ENCODE measurements around the gene IL2RG.

Gene IL2RG

DNA sequence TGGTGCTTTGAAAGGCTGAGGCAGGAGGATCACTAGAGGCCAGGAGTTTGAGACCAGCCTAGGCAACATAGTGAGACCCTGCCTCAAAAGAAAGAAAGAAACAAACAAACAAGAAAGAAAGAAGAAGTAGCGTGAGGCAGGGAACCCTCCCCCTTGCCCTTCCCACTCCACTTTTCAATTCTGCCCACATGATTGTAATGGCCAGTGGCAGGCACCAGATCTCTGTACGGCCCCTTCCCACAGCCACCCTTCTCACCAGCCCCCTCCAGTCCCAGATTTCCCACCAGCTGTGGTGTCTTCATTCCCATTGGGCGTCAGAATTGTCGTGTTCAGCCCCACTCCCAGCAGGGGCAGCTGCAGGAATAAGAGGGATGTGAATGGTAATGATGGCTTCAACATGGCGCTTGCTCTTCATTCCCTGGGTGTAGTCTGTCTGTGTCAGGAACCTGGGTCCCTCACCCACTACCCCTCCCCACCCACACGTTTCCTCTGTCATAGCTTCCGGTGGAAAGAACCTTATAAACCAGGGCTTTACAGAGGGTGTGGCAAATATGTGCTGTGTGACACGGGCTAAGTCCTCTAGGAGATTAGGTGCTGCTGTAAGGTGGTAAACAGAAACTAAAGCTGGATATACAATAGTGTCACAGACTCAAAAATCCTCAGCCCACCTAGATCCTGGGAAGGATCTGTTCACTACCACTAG, at the start of gene IL2RG:
Gene IL2RG (minus strand): TSS at position 437 of the 703 bp plus-strand sequence. CDS start 38 bp downstream, at position 399.
- DNase-seq (ENCODE audit: low spot score): no peak

DNA sequence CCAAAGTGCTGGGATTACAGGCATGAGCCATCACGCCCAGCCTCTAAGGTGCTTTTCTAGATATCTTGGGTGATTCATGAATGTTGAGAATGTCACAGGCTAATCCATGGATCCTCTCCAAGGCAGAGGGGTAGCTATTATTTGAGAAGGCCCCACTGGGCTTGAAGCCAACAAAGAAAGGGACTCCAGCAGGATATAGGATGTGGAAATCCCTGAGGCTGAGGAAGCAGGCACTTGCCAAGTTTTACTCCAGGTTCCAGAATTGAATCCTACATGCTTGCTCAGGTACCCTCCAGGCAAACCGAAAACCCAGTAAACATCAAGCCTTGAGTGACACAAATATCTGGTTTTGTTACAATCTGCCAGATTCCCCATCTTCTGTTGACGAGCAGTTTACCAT, 49.1 kb upstream of the IL2RG start:
- DNase-seq (ENCODE audit: low spot score): no peak

DNA sequence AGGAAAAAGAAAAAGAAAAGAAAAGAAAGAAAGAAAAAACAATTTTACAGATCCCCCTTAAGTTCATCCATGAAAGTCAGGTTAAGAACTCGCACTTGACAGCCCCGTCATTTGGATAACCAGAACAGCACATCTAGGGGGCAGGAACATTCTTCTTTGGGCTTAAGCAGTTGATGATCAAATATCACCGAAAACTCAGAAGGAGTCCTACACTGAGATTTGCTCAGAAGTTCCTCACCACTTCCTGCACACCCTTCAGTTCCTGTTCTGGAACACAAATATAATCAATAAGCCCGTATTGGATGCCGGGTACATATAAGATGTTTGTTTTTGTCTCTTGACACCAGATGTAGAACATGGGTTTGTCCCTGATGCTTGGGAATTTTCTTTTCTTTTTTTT, 48.0 kb upstream of the IL2RG start:
- DNase-seq (ENCODE audit: low spot score): no peak

DNA sequence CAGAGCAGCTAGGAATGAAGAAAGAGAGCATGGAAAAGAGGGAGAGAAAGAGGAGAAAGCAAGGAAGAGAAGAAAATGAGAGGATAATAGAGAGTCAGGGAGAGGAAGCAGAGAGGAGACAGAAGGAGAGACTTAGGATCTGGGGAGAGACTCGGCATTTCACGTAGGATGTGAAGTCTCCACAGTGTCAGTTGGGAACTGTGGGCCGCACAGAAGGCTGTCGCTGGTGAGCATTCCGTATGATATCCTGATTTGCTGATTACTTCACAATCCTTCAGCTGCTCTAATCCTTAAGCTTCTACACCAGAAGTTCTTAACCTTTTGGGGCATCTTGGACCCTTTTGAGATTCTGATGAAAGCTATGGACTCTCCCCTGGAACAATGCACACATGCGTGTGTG, 47.2 kb upstream of the IL2RG start:
- no peak for DNase-seq (ENCODE audit: low spot score)

DNA sequence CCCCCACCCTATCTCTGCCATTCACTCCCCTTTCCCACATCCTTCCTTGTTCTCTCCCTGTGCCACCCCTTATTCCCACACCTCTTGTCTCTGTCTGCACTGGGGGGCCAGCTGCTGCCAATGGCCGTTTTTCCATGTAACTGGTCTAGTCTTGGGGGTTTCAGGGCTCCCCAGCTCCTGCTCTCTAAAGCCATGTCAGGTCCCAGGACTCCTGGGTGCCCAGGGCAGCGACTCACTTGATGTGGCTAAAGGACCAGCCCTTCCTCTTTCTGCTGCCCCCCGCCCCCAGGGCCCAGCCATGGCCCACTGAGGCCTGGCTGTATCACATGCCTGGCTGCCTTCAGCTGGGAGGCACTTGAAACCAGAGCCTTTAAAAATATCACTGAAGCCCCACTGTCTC, 43.3 kb upstream of the IL2RG start:
- DNase-seq (ENCODE audit: low spot score): no peak

DNA sequence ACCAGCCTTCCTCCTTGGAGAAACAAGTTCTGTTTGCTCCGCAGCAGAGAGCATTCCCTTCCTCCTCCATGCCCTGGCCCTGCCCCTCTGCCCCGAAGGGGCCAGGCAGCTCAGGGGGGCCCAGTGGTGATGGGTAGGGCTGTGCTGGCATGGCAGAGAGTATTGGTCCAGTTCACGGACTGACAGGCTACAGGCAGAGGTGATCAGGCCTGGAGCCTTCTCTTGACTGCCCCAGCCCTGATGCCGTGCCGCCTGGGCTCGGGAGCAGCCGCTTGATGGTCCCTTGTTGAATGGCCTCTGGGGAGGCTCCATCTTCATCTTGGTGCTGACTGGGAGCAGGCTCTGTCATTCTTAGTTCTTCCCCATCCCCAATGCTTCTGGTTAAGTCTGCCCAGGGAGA, 42.8 kb upstream of the IL2RG start:
- no peak for DNase-seq (ENCODE audit: low spot score)

DNA sequence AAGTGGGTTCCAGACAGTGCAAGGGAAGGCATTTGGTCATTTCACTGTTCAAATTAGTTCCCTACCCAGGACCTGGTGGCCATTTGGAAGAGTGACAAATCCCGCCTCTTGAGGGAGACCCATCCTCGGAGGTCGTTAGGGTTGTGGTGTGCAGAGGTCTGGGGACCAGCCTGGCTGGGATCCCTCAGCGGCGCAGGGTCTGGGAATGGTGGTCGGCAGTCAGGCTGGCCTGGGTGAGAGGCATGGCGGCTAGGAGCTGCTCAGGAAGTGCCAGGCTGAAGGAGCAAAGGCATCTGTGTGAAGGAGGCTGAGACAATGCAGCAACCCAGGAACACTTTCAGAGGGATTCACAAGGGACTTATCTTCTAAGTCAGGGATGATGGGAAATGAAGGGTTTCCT, 40.0 kb upstream of the IL2RG start:
- DNase-seq (ENCODE audit: low spot score): no peak

DNA sequence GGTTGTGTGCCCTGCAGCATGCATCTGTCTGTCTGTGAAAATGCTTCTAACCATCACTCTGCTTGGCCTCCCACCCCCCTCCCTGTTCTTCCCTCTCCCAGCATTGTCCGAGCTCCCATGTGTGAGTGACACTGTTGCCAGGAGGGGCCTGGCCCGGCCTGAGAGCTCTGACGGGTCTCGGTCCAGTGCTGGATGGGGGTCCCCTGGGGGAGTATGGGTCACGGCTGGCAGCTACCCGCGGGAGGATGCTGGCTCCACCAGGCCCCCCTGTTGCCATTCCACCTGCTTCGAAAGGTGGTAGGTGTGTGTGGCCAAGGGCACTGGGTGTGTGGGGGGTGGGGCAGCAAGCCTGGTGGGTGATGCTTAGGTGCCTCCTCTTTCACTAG, 36.9 kb upstream of the IL2RG start:
- DNase-seq (ENCODE audit: low spot score): no peak

DNA sequence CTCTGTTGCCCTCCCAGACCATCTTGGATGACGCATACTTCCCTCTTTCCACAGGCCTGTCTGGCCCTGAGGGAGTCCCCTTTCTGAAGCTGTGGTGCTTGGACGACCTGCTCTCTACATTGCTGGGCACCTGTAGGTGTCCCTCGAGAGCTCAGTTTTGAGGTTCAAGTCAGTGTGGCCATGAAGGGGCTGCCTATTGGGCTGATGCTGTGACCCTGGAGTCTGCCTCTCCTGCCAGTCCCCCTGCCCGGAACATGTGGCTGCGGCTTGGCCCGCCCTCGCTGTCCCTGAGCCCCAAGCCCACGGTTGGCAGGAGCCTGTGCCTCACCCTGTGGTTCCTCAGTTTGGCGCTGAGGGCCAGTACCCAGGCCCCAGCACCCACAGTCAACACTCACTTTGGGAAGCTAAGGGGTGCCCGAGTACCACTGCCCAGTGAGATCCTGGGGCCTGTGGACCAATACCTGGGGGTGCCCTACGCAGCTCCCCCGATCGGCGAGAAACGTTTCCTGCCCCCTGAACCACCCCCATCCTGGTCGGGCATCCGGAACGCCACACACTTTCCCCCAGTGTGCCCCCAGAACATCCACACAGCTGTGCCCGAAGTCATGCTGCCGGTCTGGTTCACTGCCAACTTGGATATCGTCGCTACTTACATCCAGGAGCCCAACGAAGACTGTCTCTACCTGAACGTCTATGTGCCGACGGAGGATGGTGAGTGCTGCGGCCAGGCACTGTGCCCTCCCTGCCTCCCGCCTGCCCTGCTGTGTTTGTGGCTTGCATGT, 36.3 kb upstream of the IL2RG start:
- DNase-seq (ENCODE audit: low spot score): no peak

DNA sequence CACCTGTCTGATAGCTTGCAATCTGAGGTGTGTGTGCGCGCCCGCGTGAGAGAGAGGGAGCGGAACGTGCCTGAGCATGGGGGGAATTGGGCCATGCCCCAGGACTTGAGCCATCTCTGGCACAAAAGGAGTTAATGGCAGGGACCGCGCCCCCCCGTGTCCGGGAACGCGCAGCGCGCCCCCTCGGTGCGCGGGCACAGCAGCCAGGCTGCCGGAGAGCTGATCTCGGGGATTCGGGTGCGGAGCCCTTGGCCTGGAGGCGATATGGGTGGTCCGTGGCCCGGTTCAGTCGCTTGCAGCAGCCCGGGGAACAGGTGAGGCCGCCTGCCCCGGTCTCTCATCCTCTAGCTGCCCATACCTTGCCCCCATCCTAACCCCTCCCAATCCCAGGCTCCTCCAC, 33.3 kb upstream of the IL2RG start, which contains the start of gene NLGN3:
Gene NLGN3 (plus strand): TSS at position 191 of the 400 bp plus-strand sequence. CDS start 2,909 bp downstream, outside the sequence.
- no peak for DNase-seq (ENCODE audit: low spot score)

DNA sequence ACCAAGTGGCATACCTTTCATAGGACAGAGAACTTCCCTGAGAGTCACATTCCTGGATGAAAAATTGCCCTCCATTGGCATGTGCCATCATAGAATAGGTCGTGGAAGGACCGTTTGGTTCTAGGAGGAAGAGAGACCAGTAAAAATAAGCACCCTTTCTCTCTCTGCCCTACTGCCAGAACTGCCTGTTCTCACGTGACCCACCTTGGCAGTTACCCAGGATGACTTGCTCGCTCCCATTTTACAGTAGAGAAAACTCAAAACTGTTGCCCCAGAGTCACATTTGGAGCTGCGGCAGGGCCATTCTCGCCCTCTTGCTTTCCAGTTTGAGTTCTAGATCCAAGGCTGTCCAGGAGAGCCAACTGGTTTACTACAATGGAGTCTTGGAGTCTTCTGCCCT, 32.1 kb upstream of the IL2RG start:
- peak; percentile 40 for DNase-seq (ENCODE audit: low spot score)

DNA sequence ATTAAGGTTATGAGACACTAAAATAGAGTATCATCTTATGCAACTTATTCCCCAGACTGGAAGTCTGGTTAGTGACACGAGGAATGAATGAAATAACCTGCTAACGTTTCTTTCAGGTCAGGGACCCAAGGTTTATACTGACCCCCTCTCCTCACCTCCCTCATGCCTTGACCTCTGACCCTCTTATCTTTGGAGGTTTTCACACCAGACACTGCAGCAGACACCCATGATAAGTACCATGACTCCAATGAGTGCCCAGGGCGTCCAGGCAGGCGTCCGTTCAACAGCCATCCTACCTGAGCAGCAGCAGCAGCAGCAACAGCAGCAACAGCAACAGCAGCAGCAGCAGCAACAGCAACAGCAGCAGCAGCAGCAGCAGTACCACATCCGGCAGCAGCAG, 29.1 kb upstream of the IL2RG start:
- DNase-seq (ENCODE audit: low spot score): no peak

DNA sequence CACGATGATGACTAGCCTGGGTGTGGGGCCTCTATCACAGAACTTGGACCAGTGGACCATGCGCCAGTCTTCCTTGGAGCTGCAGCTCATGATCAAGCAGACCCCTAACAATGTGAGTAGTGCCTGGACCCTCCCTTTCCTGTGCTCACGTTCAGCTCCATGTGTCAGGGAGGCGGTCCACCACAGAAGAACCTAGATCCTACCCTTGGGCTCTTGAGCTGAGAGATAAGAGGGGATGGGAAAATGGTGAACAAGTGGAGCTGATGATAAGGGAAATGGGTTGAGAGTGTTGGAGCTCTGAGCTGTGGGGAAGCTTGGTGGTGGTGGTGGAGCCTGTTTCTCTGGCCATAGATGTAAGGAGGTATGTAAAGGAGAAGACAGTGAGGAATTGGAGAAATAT, 20.1 kb upstream of the IL2RG start:
- no peak for DNase-seq (ENCODE audit: low spot score)

DNA sequence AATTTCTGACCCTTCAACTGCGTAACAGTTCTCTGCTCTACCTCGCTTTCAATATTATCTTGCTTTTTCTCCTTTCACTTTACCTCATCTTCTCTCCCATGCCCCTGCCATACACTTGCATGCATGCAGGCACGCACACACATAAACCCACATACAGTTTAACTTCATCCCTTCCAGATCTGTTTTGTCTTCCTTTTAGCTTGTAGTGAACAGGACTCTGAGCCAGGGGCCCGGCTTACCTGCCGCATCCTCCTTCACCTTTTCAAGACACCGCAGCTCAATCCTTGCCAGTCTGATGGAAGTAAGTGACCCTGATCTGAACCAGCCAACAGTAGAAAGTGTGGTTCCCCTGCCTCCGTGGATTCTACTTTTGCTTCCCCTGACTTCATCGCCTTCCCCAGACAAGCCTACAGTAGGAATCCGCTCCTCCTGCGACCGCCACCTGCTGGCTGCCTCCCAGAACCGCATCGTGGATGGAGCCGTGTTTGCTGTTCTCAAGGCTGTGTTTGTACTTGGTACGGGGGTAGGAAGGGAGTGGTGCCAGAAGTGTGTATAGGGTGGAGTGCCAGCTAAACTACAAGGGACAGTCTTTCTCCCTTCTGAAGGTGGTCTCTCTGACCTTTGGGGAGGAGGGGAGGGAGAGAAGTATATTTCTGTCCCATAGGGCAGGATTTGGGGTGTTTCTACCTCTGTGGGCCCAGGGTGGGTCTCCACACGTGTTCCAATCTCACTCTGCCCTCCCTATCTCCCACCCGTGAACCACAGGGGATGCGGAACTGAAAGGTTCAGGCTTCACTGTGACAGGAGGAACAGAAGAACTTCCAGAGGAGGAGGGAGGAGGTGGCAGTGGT, 17.8 kb upstream of the IL2RG start:
- peak; percentile 68 for DNase-seq (ENCODE audit: low spot score)

DNA sequence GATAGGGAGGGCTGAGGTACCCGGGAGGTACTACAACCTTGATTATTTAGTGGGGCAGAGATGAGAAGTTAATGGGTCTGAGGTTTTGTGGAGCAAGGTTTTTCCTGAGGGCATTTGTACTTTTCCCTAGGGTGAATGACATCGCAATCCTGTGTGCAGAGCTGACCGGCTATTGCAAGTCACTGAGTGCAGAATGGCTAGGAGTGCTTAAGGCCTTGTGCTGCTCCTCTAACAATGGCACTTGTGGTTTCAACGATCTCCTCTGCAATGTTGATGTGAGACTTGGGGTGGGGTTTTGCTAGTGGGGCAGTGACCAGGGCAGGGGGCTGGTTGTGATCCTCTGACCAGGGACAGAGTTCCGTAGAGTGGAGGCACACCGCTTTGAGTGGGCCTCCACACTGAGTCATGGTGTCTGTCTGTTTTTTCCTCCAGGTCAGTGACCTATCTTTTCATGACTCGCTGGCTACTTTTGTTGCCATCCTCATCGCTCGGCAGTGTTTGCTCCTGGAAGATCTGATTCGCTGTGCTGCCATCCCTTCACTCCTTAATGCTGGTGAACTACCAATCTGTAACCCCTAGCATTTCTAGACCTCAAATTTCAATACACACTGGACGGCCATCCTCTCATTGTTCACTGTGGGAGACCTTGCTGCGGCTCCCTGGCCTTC, 16.9 kb upstream of the IL2RG start:
- DNase-seq (ENCODE audit: low spot score): no peak

DNA sequence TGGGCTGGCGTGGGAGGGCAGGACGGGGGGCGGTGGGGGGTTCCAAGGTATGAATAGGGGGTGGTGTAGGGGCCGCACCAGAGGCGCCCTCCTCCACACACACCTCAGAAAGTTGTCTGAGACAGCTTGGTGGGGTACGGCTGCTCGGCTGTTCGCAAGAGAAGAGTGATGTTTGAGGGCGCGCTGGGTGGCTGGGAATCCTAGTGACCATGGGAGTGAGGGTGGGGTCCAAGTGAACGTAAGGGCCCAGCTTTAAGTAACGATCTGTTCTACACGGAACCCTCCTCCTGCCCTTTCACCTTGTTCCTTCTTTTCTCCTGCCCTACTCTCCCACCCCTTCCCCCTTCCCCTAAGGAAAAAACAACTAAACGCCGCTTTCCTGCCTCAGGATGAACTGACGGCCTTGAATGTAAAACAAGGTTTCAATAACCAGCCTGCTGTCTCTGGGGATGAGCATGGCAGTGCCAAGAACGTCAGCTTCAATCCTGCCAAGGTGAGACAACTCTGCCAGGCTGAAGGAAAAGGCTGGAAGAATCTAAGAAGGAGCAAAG, 7.7 kb upstream of the IL2RG start:
- DNase-seq (ENCODE audit: low spot score): no peak

DNA sequence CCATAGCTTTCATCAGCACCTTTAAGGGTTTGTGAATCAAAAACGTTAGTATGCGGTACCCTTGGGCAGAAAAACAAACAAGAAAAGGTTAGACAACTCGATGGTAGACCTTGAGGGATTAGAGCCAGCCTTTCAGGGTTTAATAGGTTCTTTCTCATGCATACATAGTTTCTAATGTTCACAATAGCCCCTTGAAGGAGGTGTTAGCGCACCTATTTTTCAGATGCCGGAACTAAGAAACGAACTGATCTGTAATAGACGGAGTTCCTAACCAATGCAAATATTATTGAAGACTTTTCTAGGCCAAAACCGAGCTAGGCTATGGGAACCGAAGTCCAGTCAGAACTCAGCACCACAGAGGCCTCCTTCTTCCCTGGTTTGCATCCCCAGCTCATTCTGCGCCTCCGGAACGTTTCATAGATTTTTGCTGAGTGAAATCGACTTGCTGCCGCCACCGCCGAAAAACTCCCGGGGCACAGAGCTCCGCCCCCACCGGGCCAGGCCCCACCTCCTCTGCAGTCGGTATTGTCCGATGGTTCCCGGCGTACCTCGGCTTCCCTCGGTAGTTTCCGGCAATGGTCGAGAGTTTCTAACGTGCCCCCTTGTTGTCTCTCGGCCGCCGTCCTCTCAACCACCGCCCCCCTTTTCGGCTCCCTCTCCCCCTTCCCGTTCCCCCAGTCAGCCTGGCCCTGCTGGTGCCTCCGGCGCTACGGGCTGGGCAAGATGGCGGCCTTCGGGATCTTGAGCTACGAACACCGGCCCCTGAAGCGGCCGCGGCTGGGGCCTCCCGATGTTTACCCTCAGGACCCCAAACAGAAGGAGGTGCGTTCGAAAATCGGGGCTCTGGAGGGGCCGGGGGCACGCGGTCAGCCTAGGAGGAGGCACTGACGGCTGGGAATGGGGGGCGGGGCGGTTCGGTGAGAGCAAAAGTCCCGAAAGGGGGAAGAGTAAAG, 6.9 kb upstream of the IL2RG start, which contains the start of gene MED12:
Gene MED12 (plus strand): TSS at position 565 of the 953 bp plus-strand sequence. CDS start 159 bp downstream, at position 724.
- peak; percentile 82 for DNase-seq (ENCODE audit: low spot score)

DNA sequence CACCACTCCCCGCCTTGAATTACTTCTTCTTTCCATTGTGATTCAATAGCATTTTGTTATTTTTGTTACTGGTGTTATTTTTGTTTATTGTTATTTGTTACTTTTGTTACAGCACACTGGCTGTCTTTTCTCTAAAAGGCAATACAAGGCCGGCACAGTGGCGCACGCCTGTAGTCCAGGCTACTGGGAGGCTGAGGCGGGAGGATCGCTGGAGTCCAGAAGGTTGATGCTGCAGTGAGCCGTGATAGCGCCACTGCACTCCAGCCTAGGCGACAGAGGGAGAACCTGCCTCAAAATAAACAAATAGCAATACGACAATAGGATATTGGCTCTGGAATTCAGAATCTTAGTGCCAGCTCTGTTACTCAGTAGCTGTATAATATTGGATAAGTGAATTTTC, 6.0 kb upstream of the IL2RG start:
- no peak for DNase-seq (ENCODE audit: low spot score)

DNA sequence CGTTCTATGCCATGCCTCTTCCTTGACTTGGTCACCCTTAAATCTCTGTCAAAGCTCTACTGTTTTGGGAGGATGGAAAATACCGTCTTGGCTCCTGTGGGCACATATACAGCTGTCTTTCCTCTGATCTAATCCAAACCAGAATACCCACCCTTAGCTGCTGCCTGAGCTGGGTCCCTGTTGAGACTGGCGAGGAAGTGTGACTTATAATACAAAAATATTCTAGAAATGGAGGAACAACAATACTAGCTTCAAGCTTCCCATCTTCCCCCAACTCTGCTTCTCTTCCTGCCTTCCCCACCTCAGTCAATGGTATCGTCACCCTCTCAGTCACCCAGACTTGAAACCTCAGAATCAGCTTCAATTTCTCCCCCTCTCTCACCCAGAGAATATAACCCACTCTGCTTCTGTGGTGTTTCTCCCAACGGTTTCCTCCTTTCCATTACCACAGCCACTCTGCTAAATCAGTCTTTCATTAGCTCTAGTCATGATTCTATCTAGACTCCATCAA, 599 bp upstream of the IL2RG start:
- no peak for DNase-seq (ENCODE audit: low spot score)

DNA sequence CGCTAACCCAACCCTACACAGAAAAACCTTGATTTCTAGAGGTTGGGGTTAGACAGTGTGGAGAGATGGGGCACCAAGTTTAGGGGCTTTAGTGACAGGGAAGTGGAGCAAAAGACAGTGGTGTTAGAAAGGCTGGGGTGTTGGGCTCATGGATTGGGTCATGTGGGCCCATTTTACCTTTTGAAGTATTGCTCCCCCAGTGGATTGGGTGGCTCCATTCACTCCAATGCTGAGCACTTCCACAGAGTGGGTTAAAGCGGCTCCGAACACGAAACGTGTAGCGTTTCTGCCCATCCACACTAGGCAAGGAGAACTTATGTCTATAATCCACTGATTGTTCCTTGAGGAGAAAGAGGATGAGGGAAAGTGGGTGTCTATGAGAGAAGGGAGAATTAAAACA, 2.3 kb downstream of the IL2RG start:
- DNase-seq (ENCODE audit: low spot score): no peak

Measured in AG08395 (cell line).